IPS-20b (cell line): ENCODE measurements around the gene ADGRB3.
"Not testable (repeated sequence)": the region's sequence is repeated elsewhere in the genome, so short reads cannot be mapped to it uniquely, and the experiment has no call there.

ENCODE experiments used
- H3K27ac ChIP-seq: one replicate; pipeline ENCODE4 v1.5.1; 2013; ENCODE audit warnings: low read length
- H3K27me3 ChIP-seq: 2 replicates; pipeline ENCODE4 v1.6.1; 2013; ENCODE audit warnings: mild to moderate bottlenecking, low read length, inconsistent platforms; ENCODE audit not compliant: insufficient read depth
- H3K36me3 ChIP-seq: 2 replicates; pipeline ENCODE4 v1.6.1; 2013; ENCODE audit warnings: low read depth, mild to moderate bottlenecking, inconsistent platforms, low read length, moderate library complexity; ENCODE audit not compliant: insufficient read depth
- H3K4me1 ChIP-seq: 2 replicates; pipeline ENCODE4 v1.6.1; 2013; ENCODE audit warnings: mild to moderate bottlenecking, control low read depth, inconsistent platforms, low read length, moderate library complexity; ENCODE audit not compliant: insufficient read depth
- H3K4me3 ChIP-seq: 2 replicates; pipeline ENCODE4 v1.5.1; 2013; ENCODE audit warnings: mild to moderate bottlenecking, low read length, inconsistent platforms
- H3K9ac ChIP-seq: 2 replicates; pipeline ENCODE4 v1.6.1; 2013; ENCODE audit warnings: low read depth, mild to moderate bottlenecking, inconsistent platforms, low read length, moderate library complexity
- H3K9me3 ChIP-seq: 2 replicates; pipeline ENCODE4 v1.6.1; 2013; ENCODE audit warnings: mild to moderate bottlenecking, low read depth, low read length, inconsistent platforms; ENCODE audit not compliant: insufficient read depth

Gene ADGRB3

GRCh38 chr6:68859233-68859632, 224.2 kb downstream of the ADGRB3 start:
- no peaks in the 10 kb centered on the region for H3K27me3 ChIP-seq
- no peak overlapping the region for H3K4me3 ChIP-seq
- no peak overlapping the region for H3K9ac ChIP-seq
- H3K36me3 ChIP-seq, result no peaks in the 10 kb centered on the region
- no peak overlapping the region for H3K27ac ChIP-seq
- no peaks in the 10 kb centered on the region for H3K4me1 ChIP-seq
- peaks cover 32% of the 10 kb centered on the region for H3K9me3 ChIP-seq

DNA sequence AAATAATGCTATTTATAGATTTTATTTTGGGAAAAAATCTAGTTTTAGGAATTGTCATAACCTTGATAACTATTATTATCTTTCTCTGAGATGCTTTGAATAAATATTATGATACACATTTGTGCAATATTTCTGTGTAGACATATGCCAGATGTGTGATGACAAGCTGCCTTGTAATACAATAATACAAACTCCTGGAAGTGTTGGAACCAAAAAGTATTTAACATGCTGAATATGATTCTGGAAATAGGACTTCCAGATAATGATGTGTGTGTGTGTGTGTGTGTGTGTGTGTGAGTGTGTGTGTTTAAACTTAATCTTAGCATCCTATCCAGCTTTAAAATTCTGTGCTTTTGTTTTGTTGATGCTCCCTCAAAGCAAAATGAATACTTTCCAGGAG, 233.6 kb downstream of the ADGRB3 start:
- H3K27me3 ChIP-seq, result no peaks in the 10 kb centered on the region
- H3K4me1 ChIP-seq, result no peaks in the 10 kb centered on the region
- H3K9me3 ChIP-seq, result peaks cover 27% of the 10 kb centered on the region
- no peak overlapping the region for H3K27ac ChIP-seq
- no peak overlapping the region for H3K9ac ChIP-seq
- no peaks in the 10 kb centered on the region; the same call in 1 of the 2 replicates for H3K36me3 ChIP-seq
- no peak overlapping the region for H3K4me3 ChIP-seq

GRCh38 chr6:68873236-68873635, 238.2 kb downstream of the ADGRB3 start:
- Histone ChIP-seq H3K27me3 (no peaks in the 10 kb centered on the region), H3K27ac (no peak overlapping the region), H3K36me3 (no peaks in the 10 kb centered on the region), H3K4me1 (no peaks in the 10 kb centered on the region), H3K4me3 (no peak overlapping the region), H3K9ac (no peak overlapping the region), H3K9me3 (peaks cover 3% of the 10 kb centered on the region; the same call in 1 of the 2 replicates)

DNA sequence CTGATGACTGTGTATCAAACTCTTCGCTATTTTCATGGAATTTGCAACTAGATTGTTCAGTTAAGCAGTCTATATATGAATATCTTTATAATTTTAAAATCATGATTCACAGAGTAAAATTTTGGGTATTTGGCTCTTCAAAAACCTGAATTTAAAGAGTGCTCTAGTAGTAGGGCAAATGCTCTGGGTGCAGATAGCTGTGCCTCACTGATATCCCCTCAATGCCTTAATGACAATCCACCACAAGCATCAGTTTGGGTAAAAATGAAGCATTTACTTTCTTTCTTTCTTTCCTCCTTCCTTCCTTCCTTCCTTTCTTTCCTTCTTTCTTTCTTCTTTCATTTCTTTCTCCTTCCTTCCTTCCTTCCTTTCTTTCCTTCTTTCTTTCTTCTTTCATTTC, 239.7 kb downstream of the ADGRB3 start:
- H3K36me3 ChIP-seq, result no peaks in the 10 kb centered on the region
- no peak overlapping the region for H3K9ac ChIP-seq
- H3K27me3 ChIP-seq, result no peaks in the 10 kb centered on the region
- peaks cover 5% of the 10 kb centered on the region; the same call in 1 of the 2 replicates for H3K9me3 ChIP-seq
- H3K4me1 ChIP-seq, result no peaks in the 10 kb centered on the region
- no peak overlapping the region for H3K4me3 ChIP-seq
- H3K27ac ChIP-seq, result no peak overlapping the region

- Histone ChIP-seq H3K4me3 (no peak overlapping the region), H3K9me3 (peaks cover 5% of the 10 kb centered on the region; the same call in 1 of the 2 replicates), H3K9ac (no peak overlapping the region), H3K27me3 (no peaks in the 10 kb centered on the region), H3K36me3 (no peaks in the 10 kb centered on the region), H3K4me1 (no peaks in the 10 kb centered on the region), H3K27ac (no peak overlapping the region)
Observed at GRCh38 chr6:68875403-68875802, 240.3 kb downstream of the ADGRB3 start.

DNA sequence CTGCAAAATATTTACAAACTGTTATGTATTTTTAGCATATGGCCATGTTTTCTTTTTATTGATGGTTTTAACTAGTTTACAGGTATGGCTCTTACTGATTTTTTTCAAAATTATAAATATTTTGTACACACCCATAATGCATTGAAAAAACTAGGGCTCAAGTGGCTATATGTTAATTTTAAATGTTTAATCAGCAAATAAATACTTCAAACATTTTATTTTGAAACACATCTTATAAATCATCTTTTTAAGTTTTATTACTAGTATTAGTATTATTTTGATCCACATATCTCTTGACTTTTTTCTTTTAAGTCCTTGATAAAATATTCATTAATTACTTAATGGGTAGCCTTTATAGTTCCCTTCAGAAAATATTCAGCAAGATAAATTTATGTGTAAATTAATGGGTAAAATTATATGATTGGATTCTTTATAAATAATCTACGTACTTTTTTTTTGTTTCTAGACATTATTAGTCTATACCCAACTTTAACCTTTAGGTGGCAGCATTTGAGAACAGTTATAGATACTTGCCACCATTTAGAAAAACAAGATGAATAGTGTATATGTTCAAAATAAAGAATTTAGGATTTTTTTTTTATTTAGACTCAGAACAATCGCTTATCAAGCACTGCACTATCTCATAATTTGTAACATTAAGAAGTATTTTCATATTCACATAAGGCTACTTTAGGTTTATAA, 241.9 kb downstream of the ADGRB3 start:
- no peak overlapping the region for H3K27ac ChIP-seq
- H3K9ac ChIP-seq, result no peak overlapping the region
- H3K36me3 ChIP-seq, result no peaks in the 10 kb centered on the region
- no peaks in the 10 kb centered on the region for H3K27me3 ChIP-seq
- peaks cover 5% of the 10 kb centered on the region; the same call in 1 of the 2 replicates for H3K9me3 ChIP-seq
- H3K4me3 ChIP-seq, result no peak overlapping the region
- no peaks in the 10 kb centered on the region for H3K4me1 ChIP-seq

DNA sequence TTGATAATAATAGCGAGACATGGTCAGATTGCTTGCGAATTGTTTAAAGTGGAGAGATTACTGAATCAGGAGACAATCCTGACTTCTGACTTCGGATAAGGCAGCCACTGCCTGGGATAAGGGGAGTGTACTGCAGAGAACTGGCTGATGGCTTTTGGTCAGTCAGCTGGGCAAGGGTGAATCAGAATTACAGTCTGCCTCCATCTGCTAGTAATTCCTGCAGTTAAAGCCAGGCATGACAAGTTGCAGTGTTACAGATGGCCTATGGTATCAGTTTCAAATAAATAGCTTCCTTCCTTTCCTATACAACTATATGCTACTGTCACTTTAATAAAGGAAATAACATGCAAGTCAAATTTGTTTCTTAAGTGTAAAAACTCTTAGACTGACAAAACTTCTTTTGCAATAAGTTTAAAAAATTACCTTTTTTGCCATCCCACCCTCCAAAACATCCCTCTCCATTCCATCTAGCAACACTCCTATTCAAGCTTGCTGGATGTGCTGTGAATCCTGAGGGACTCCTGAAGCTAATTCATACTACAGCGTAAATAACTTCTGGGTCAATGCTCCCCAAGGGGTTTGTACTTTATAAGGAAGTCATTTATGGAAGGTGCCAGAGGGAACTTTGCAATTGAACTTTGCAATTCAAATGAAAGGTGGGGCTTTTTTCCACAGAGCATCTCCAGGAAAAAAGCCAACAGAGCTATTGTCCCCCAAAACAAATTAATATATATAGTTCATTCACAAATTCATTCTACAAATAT, 245.2 kb downstream of the ADGRB3 start:
- Histone ChIP-seq H3K36me3 (no peaks in the 10 kb centered on the region), H3K9me3 (peaks cover 5% of the 10 kb centered on the region; the same call in 1 of the 2 replicates), H3K4me1 (no peaks in the 10 kb centered on the region), H3K27ac (no peak overlapping the region), H3K27me3 (no peaks in the 10 kb centered on the region), H3K4me3 (no peak overlapping the region), H3K9ac (no peak overlapping the region)

DNA sequence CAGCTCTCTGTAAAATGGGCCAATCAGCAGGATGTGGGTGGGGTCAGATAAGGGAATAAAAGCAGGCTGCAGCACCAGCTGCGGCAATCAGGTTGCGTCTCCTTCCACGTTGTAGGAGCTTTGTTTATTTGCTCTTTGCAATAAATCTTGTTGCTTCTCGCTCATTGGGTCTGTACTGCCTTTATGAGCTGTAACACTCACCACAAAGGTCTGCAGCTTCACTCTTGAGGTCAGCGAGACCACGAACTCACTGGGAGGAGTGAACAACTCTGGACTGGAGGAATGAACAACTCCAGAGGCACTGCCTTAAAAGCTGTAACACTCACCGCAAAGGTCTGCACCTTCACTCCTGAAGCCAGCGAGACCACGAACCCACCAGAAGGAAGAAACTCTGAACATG, 248.2 kb downstream of the ADGRB3 start:
- H3K27me3 ChIP-seq, H3K36me3 ChIP-seq, H3K9ac ChIP-seq, H3K4me3 ChIP-seq, H3K4me1 ChIP-seq, H3K27ac ChIP-seq, H3K9me3 ChIP-seq: not testable (repeated sequence)

GRCh38 chr6:68891419-68891818, 256.3 kb downstream of the ADGRB3 start:
- Histone ChIP-seq H3K4me1 (no peaks in the 10 kb centered on the region; the same call in 1 of the 2 replicates), H3K36me3 (no peaks in the 10 kb centered on the region), H3K27me3 (no peaks in the 10 kb centered on the region), H3K27ac (no peak overlapping the region), H3K4me3 (no peak overlapping the region), H3K9ac (no peak overlapping the region), H3K9me3 (no peaks in the 10 kb centered on the region)

DNA sequence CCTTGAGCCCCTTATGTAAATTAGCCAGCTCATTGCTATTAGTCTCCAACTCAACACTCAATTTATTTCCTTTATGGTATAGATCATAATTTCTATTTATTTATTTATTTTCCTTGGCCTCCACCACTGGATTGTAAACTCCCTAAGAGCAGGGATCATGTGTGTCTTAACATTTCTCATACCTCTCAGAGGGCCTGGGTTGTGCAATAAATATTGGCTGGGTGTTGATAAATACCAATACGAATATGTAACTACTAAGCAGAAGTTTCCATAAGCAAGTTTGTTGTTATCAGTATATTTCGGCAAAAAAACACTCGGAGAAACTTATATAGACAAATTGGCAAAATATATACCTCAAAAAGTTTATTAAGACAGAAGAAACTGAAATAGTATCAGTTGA, 257.4 kb downstream of the ADGRB3 start:
- Histone ChIP-seq H3K4me3 (no peak overlapping the region), H3K4me1 (no peaks in the 10 kb centered on the region; the same call in 1 of the 2 replicates), H3K9me3 (no peaks in the 10 kb centered on the region), H3K27ac (no peak overlapping the region), H3K9ac (no peak overlapping the region), H3K27me3 (no peaks in the 10 kb centered on the region), H3K36me3 (no peaks in the 10 kb centered on the region)

- no peaks in the 10 kb centered on the region; the same call in 1 of the 2 replicates for H3K4me1 ChIP-seq
- H3K4me3 ChIP-seq, result no peak overlapping the region
- H3K27ac ChIP-seq, result no peak overlapping the region
- H3K9me3 ChIP-seq, result no peaks in the 10 kb centered on the region
- no peak overlapping the region; the same call in 1 of the 2 replicates for H3K9ac ChIP-seq
- H3K27me3 ChIP-seq, result no peaks in the 10 kb centered on the region
- no peaks in the 10 kb centered on the region for H3K36me3 ChIP-seq
Observed at GRCh38 chr6:68895929-68896328, 260.8 kb downstream of the ADGRB3 start.

DNA sequence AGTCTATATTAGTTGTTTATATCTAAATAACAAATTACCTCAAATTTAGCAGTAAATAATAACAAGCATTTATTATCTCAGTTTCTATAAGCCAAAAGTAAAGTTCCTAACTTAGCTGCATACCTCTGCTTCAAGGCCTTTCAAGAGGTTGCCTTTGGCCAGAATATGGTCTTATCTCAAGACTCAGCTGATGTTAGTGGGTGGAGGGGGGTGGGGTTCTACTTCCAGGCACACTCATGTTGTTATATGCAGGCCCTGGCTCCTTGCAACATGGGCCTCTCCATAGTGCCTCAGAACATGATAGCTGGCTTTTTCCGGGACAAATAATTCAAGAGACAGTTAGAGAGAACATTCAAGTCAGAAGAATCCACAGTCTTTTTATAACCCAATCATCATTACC, 266.0 kb downstream of the ADGRB3 start:
- Histone ChIP-seq H3K9ac (no peak overlapping the region), H3K36me3 (no peaks in the 10 kb centered on the region), H3K4me1 (no peaks in the 10 kb centered on the region), H3K27ac (no peak overlapping the region), H3K27me3 (no peaks in the 10 kb centered on the region), H3K9me3 (no peaks in the 10 kb centered on the region), H3K4me3 (no peak overlapping the region)
